Hepatocyte (in vitro differentiated cells): ENCODE results near the gene NDP. TPM values are rescaled to one million over a fixed set of nuclear protein-coding genes. Genes with fewer than 3 reads are reported as not detected.

Experiments
- DNase-seq: peaks from one replicate; pipeline ENCODE4 v3.0.0-alpha.2; 2016; ENCODE audit warnings: low spot score
- H2AFZ ChIP-seq: fragments of 200-600 bp; sonication (generic); 2 replicates; pipeline ENCODE4 v1.6.0; 2016; ENCODE audit warnings: antibody characterized with exemption, mild to moderate bottlenecking
- H3K27ac ChIP-seq: fragments of 200-600 bp; sonication (generic); 2 replicates; pipeline ENCODE4 v1.5.1; 2016; ENCODE audit warnings: mild to moderate bottlenecking
- H3K27me3 ChIP-seq: fragments of 200-600 bp; sonication (generic); 2 replicates; pipeline ENCODE4 v1.6.1; 2016
- H3K36me3 ChIP-seq: fragments of 200-600 bp; sonication (generic); replicated peaks from 2 replicates; pipeline ENCODE4 v1.5.1; 2016; ENCODE audit warnings: low read depth; ENCODE audit not compliant: insufficient read depth
- H3K4me1 ChIP-seq: fragments of 200-600 bp; sonication (generic); 2 replicates; pipeline ENCODE4 v1.5.1; 2016; ENCODE audit warnings: mild to moderate bottlenecking, moderate library complexity; ENCODE audit not compliant: insufficient read depth
- H3K4me2 ChIP-seq: fragments of 200-600 bp; sonication (generic); 2 replicates; pipeline ENCODE4 v1.6.0; 2016
- H3K4me3 ChIP-seq: fragments of 200-600 bp; sonication (generic); 2 replicates; pipeline ENCODE4 v1.5.1; 2016; ENCODE audit warnings: mild to moderate bottlenecking
- H3K79me2 ChIP-seq: fragments of 200-600 bp; sonication (generic); 2 replicates; pipeline ENCODE4 v1.6.0; 2017; ENCODE audit warnings: mild to moderate bottlenecking
- H3K9me2 ChIP-seq: fragments of 200-600 bp; sonication (generic); replicated peaks from 2 replicates; pipeline ENCODE4 v1.6.0; 2017; ENCODE audit warnings: mild to moderate bottlenecking; ENCODE audit not compliant: insufficient read depth
- H3K9me3 ChIP-seq: fragments of 200-600 bp; sonication (generic); 2 replicates; pipeline ENCODE4 v1.5.1; 2016; ENCODE audit warnings: low read depth, mild to moderate bottlenecking
- H4K20me1 ChIP-seq: fragments of 200-600 bp; sonication (generic); 2 replicates; pipeline ENCODE4 v1.6.0; 2016; ENCODE audit warnings: mild to moderate bottlenecking; ENCODE audit not compliant: insufficient read depth, poor library complexity, severe bottlenecking
- CTCF ChIP-seq: fragments of 200-600 bp; sonication (generic); IDR thresholded peaks from 2 replicates; pipeline ENCODE4 v1.5.1; 2016; ENCODE audit warnings: antibody characterized with exemption, mild to moderate bottlenecking; ENCODE audit not compliant: poor library complexity
- EZH2 ChIP-seq: fragments of 200-600 bp; sonication (generic); IDR thresholded peaks from 2 replicates; pipeline ENCODE4 v1.6.1; 2016; ENCODE audit warnings: antibody characterized with exemption, mild to moderate bottlenecking, borderline replicate concordance
- EZH2phosphoT487 ChIP-seq: fragments of 200-600 bp; sonication (generic); IDR thresholded peaks from one replicate; pipeline ENCODE4 v1.6.1; 2018; ENCODE audit warnings: antibody characterized with exemption, mild to moderate bottlenecking, low read depth, moderate library complexity; ENCODE audit not compliant: unreplicated experiment, severe bottlenecking
- WGBS: methylation state at CpG from one replicate; pipeline ENCODE4 v1.1.6; 2016; ENCODE audit warnings: low lambda C conversion rate; ENCODE audit errors: missing lambda C conversion rate; 5-methylcytosine and 5-hydroxymethylcytosine counted together
- polyA plus RNA-seq: library from polyadenylated mRNA; unstranded; fragments of >200 nt; fragmentation: Nextera tagmentation; extraction: Ambion mirVana; gene quantifications from 2 replicates; pipeline ENCODE4 v1.2.1, GENCODE V29; 2016
- total RNA-seq: library from RNA; depleted of rRNA; stranded (reverse); fragments of >200 nt; gene quantifications from 2 replicates; pipeline ENCODE4 v1.2.3, GENCODE V29; 2014

The NDP gene
- total and polyA plus RNA-seq, 2 experiments from 2014 or later = 12.2 to 16.3 TPM

- no peaks in the 10 kb centered on the region for H3K9me2 ChIP-seq
- no peaks in the 10 kb centered on the region for H4K20me1 ChIP-seq
- TF ChIP-seq EZH2phosphoT487 (no peak), CTCF (no peak), EZH2 (no peak)
- 85% methylated on average over 1 of the region's 1 CpG for WGBS
- H3K79me2 ChIP-seq = no peaks in the 10 kb centered on the region
- no peaks in the 10 kb centered on the region for H3K36me3 ChIP-seq
- H3K27ac ChIP-seq = no peak overlapping the region
- H2AFZ ChIP-seq = no peak overlapping the region
- no peak overlapping the region for H3K4me2 ChIP-seq
- DNase-seq = no peak
- H3K4me3 ChIP-seq = no peak overlapping the region
- no peaks in the 10 kb centered on the region for H3K9me3 ChIP-seq
- no peaks in the 10 kb centered on the region for H3K4me1 ChIP-seq
- H3K27me3 ChIP-seq = no peaks in the 10 kb centered on the region
Observed at GRCh38 chrX:43998374-43998773, 25.2 kb upstream of the NDP start.

- TF ChIP-seq CTCF = no peak
- TF ChIP-seq EZH2 = no peak
- TF ChIP-seq EZH2phosphoT487 = no peak
- H3K9me2 ChIP-seq = no peaks in the 10 kb centered on the region
- H3K4me1 ChIP-seq = no peaks in the 10 kb centered on the region
- H3K79me2 ChIP-seq = no peaks in the 10 kb centered on the region
- H3K4me3 ChIP-seq = no peak overlapping the region
- DNase-seq = no peak
- no peaks in the 10 kb centered on the region for H3K36me3 ChIP-seq
- no peak overlapping the region for H2AFZ ChIP-seq
- no peaks in the 10 kb centered on the region for H3K27me3 ChIP-seq
- H3K27ac ChIP-seq = no peak overlapping the region
- 66% methylated on average over 2 of the region's 2 CpGs for WGBS
- peaks cover 4% of the 10 kb centered on the region for H3K9me3 ChIP-seq
- no peaks in the 10 kb centered on the region for H4K20me1 ChIP-seq
- H3K4me2 ChIP-seq = no peak overlapping the region
Observed at GRCh38 chrX:43996491-43996890, 23.3 kb upstream of the NDP start.

- no peak for DNase-seq
- 78% methylated on average over 5 of the region's 5 CpGs for WGBS
Observed at GRCh38 chrX:43986083-43986482, 12.9 kb upstream of the NDP start.

More at GRCh38 chrX:43986083-43986482, 12.9 kb upstream of the NDP start:
- H3K4me3 ChIP-seq = no peak overlapping the region
- no peaks in the 10 kb centered on the region for H3K4me1 ChIP-seq
- no peaks in the 10 kb centered on the region for H3K27me3 ChIP-seq
- H3K36me3 ChIP-seq = no peaks in the 10 kb centered on the region
- no peak overlapping the region for H2AFZ ChIP-seq
- H3K79me2 ChIP-seq = no peaks in the 10 kb centered on the region
- H3K9me2 ChIP-seq = no peaks in the 10 kb centered on the region
- H4K20me1 ChIP-seq = no peaks in the 10 kb centered on the region
- no peaks in the 10 kb centered on the region for H3K9me3 ChIP-seq
- H3K27ac ChIP-seq = no peak overlapping the region
- TF ChIP-seq EZH2phosphoT487 = no peak
- no peak for TF ChIP-seq CTCF
- no peak for TF ChIP-seq EZH2
- H3K4me2 ChIP-seq = no peak overlapping the region
